ENCODE results near the gene C2orf76. TPM values are rescaled to one million over a fixed set of nuclear protein-coding genes. Genes with fewer than 3 reads are reported as not detected.

Gene C2orf76
- total RNA-seq, 1 experiment from 2014 or later, result 5.7 TPM

DNA sequence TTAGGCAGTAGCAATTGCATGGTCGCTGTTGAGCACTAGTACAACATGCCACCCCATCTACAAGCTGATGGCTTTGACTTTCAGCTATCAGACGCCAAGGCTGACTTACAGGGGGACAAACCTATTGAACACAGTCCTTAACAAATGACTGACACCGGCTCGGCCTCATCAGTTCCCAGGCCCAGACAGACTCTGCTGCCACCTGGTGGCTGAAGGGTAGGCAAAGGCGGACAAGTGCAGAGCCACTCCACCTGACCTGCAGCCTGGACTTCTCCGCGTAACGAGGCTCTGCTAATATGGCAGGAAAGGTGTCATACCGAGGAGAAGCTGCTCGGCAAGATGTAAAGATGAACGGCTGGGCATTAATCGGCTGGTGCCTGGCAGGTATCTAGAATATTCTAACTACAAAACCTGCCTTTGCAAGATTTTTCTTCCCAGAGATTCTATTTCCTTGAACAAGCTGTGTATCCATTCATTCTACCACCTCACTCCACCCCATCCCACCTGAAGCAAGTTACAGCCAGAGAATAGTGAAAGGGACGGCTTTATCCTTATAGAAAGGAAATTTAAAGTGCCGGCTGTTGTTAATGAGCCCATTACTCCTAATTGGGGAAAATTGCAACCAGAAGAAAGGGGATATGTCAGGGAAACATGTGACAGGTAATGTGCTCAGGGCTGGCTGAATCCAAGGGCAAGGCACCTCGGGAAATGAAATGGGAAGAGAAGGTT lies 75.6 kb downstream of the C2orf76 start:
- no peaks in the 10 kb centered on the region for H3K4me1 ChIP-seq (ENCODE audit: insufficient read depth, low read length)
- H3K4me3 Mint-ChIP-seq, result no peak overlapping the region
- H3K79me2 ChIP-seq (ENCODE audit: insufficient read depth, low read length), result no peaks in the 10 kb centered on the region
- H3K56ac ChIP-seq (ENCODE audit: insufficient read length, low read depth, low read length), result no peak overlapping the region
- H3K9me3 ChIP-seq (ENCODE audit: control insufficient read depth, low read depth, low read length), result no peaks in the 10 kb centered on the region
- peaks cover 7 to 9% of the 10 kb centered on the region in 2 experiments for H3K4me1 Mint-ChIP-seq
- no peak overlapping the region for H2AFZ ChIP-seq (ENCODE audit: low read length)
- no peak overlapping the region for H3K23ac ChIP-seq (ENCODE audit: insufficient read length, low read depth, low read length)
- no peaks in the 10 kb centered on the region for H3K9me3 Mint-ChIP-seq
- TF ChIP-seq, protein P1, sequence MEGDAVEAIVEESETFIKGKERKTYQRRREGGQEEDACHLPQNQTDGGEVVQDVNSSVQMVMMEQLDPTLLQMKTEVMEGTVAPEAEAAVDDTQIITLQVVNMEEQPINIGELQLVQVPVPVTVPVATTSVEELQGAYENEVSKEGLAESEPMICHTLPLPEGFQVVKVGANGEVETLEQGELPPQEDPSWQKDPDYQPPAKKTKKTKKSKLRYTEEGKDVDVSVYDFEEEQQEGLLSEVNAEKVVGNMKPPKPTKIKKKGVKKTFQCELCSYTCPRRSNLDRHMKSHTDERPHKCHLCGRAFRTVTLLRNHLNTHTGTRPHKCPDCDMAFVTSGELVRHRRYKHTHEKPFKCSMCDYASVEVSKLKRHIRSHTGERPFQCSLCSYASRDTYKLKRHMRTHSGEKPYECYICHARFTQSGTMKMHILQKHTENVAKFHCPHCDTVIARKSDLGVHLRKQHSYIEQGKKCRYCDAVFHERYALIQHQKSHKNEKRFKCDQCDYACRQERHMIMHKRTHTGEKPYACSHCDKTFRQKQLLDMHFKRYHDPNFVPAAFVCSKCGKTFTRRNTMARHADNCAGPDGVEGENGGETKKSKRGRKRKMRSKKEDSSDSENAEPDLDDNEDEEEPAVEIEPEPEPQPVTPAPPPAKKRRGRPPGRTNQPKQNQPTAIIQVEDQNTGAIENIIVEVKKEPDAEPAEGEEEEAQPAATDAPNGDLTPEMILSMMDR (conservative IDR thresholded peaks at IDR 0.05), result peak; percentile 97
- no peak overlapping the region for H4K5ac ChIP-seq (ENCODE audit: insufficient read length, low read depth, low read length)
- H3K27me3 ChIP-seq (ENCODE audit: insufficient read depth, low read length), result no peaks in the 10 kb centered on the region
- no peak overlapping the region for H4K91ac ChIP-seq (ENCODE audit: insufficient read length, low read depth, low read length)
- no CpG with 5 or more reads among the region's 15 CpGs for WGBS (ENCODE audit: extremely low coverage, insufficient read length, low lambda C conversion rate)
- H3K27ac Mint-ChIP-seq, result no peak overlapping the region
- peak; percentile 94 for DNase-seq
- H2BK120ac ChIP-seq (ENCODE audit: low read depth, low read length, poor library complexity, severe bottlenecking), result no peak overlapping the region
- H2BK5ac ChIP-seq (ENCODE audit: insufficient read length, low read length), result no peak overlapping the region
- peaks cover 9% of the 10 kb centered on the region for H3K27me3 Mint-ChIP-seq (ENCODE audit: low read depth)
- no peak overlapping the region for H3T11ph ChIP-seq (ENCODE audit: low read length)
- no peaks in the 10 kb centered on the region; a peak in 1 of 7 replicates for H3K36me3 Mint-ChIP-seq (ENCODE audit: insufficient read depth in 1 of 3, low read depth in 3 of 3)
- H3K4ac ChIP-seq (ENCODE audit: low read depth, low read length), result no peak overlapping the region
- no peaks in the 10 kb centered on the region for H3K79me1 ChIP-seq (ENCODE audit: insufficient read depth, low read depth, low read length, poor library complexity, severe bottlenecking)
- no peak overlapping the region for H3K9ac ChIP-seq (ENCODE audit: extremely low read depth, insufficient read length, low read length)
- H2BK20ac ChIP-seq (ENCODE audit: low read depth, low read length, poor library complexity, severe bottlenecking), result no peak overlapping the region
- no peaks in the 10 kb centered on the region for H4K20me1 ChIP-seq (ENCODE audit: control insufficient read depth, insufficient read depth, insufficient read length)
- H3K27ac ChIP-seq (ENCODE audit: insufficient read length, low read depth, low read length), result no peak overlapping the region
- no peak overlapping the region for H3K4me2 ChIP-seq (ENCODE audit: insufficient read depth, insufficient read length, low read length)
- no peak overlapping the region for H2BK12ac ChIP-seq (ENCODE audit: insufficient read length, low read depth, low read length)
- H2BK15ac ChIP-seq (ENCODE audit: low read depth, low read length), result no peak overlapping the region
- no peaks in the 10 kb centered on the region for H3K23me2 ChIP-seq (ENCODE audit: insufficient read length, low read depth, low read length, poor library complexity, severe bottlenecking)
- H3K18ac ChIP-seq (ENCODE audit: insufficient read length, low read depth, low read length), result no peak overlapping the region
- no peak overlapping the region for H3K14ac ChIP-seq (ENCODE audit: insufficient read depth, low read length)
- no peak overlapping the region for H2AK5ac ChIP-seq (ENCODE audit: insufficient read length, low read length)
- no peak overlapping the region for H4K8ac ChIP-seq (replicated peaks; ENCODE audit: insufficient read length, low read depth, low read length)

Data from H9 (cell line).